HUDEP-2 (cell line): ENCODE results near the gene MOCS3.

Experiments
- DNase-seq, 76 experiments: peaks; one replicate each; lab custom pipeline; 2025; ENCODE audit not compliant: unreplicated experiment in 76 of 76; lab: John Stamatoyannopoulos, UW

Gene MOCS3

DNA sequence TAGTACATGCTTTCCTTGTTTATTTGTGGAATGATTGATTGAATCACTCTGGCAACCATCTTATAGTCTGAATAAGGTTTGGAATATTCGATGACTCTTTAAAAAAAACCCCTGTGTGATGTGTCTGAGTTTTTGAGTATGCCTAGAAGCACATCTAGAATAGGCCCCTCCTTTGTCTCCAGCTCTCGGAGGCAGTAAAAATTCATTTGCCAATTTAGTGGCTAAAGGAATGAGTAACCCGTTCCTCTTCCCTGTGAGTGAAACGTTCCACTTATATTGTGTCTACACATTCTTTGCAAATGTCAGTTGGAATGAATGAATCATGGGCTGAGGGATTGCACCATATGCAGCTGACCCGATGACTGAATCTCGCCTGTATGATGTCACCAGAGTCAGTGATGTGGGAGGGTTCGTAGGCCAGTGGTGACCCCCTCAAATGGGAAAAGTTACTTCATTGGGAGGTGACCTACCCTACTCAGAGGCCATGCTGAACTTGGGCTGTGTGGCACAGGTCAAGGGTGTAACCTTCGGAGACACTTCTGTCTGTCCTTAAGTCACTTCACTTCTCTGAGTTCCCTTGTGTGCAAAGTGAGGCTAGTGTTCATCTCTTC is 21.6 kb downstream of the MOCS3 start:
- peak in 1 of 76 experiments; percentile 7 for DNase-seq

- peak in 43 of 76 experiments; percentile 3 to 66 (median 32) for DNase-seq
Measured at GRCh38 chr20:50980851-50981713, 22.5 kb downstream of the MOCS3 start.

DNA sequence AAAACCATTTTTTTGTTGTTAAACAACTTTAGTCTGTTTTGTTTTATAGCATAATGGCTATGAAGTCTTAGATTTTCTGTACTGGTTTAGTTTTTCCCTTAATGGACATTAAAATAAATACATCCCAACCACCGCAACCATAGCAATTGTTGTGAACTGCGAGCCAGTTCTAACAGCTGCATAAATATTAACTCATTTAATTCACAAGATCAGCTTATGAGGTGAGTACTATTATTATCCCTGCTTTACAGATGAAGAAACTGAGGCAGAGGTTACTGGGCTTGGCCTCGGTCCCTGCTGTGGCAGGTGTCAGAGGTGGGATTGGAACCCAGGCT is 23.1 kb downstream of the MOCS3 start:
- DNase-seq: no peak

DNA sequence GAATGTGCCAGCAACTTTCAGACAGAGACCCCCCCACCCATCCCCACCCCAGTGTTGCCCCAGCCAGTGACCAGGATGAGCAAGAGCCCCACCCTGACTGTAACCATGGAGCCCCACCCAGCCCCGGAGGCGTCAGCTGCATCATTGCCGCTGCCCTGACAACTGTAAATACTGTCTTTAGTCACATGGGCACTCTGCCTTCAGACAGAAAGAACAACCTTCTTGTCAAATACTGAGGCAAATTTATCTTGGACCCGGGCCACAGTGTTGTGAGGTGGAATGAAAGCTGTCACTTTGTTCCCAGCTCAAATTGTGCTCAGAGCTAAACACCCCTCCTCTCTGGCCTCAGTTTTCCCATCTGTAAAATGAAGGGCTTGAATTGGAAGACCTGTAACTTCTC is 23.7 kb downstream of the MOCS3 start:
- DNase-seq: peak in 41 of 76 experiments; percentile 2 to 69 (median 20)

GRCh38 chr20:50983321-50983720 is 24.7 kb downstream of the MOCS3 start:
- no peak for DNase-seq

- DNase-seq: peak in 55 of 76 experiments; percentile 4 to 78 (median 46)
Measured at GRCh38 chr20:50987493-50988210, 29.0 kb downstream of the MOCS3 start.

DNA sequence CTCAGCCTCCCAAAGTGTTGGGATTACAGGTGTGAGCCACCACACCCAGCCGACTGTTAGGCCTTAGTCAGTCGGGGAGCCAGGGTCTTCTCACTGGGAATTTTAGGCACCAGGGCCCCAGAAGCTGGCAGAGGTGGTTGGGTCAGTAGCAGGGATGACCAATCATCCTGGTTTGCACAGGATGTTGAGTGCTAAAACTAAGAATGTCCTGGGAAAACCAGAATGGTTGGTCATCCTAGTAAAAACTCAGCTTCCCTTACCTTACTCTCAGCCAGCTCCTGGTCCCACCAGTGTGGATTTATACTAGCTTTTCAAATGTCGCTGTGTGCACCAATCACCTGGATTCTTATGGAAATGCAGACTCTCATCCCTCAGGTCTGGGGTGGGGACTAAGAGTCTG is 32.5 kb downstream of the MOCS3 start:
- DNase-seq: no peak

GRCh38 chr20:50992336-50992732 is 33.7 kb downstream of the MOCS3 start:
- DNase-seq: no peak

GRCh38 chr20:50992733-50993457 is 34.3 kb downstream of the MOCS3 start:
- DNase-seq: peak in 61 of 76 experiments; percentile 4 to 74 (median 34)

DNA sequence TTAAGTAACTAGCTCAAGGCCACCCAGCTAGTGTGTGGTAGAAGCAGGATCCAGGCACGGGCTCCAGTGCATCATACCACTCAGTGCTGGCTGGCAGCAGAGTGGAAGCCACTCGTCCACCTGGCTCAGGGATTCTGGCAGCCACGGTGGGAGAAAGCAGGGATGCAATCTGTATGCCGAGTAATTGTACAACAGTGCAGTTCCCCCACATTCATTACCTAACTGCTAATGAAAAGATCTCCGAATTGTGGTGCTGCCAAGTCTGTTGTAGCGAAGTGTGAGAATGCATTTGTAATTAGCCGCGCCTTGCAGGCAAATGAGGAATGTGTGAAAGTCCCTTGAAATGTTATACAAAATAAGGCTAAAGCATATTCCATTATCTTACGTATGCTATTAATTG is 35.3 kb downstream of the MOCS3 start:
- no peak for DNase-seq

DNA sequence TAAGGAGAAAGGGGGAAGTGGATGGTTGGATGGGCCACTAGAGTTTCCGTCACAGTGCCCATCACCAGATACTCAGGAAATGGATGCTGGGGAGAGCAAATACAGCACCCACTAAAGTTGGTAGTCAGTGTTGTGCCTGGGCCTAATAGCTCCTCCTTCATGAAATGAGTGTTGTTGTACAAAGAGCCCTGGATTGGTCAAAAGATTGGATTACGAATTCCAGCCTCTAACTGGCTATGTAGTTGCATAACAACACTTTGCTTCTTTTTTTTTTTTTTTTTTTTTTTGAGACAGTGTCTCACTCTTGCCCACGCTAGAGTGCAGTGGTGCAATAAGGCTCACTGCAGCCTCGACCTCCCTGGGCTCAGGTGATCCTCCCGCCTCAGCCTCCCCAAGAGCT is 36.9 kb downstream of the MOCS3 start:
- no peak for DNase-seq

GRCh38 chr20:50996901-50997865 is 38.6 kb downstream of the MOCS3 start:
- no peak for DNase-seq

DNA sequence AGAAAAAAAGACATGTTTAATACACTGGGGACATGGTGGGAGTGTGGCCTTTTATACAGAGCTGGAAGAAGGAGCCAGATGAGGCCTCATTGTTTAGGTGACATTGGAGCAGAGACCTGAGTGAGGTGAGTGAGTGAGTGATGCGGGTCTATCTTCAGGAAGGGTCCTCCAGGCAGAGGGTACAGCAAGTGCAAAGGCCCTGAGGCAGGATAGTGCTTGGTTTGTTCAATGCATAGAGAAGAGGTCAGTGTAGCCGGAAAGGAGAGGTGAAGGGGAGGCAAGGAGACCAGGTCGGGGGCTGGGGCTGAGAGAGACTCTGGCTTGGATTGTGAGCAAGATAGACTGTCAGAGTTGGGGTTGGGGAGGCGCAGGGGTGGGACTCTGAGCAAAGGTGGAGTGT is 40.7 kb downstream of the MOCS3 start:
- DNase-seq: no peak

DNA sequence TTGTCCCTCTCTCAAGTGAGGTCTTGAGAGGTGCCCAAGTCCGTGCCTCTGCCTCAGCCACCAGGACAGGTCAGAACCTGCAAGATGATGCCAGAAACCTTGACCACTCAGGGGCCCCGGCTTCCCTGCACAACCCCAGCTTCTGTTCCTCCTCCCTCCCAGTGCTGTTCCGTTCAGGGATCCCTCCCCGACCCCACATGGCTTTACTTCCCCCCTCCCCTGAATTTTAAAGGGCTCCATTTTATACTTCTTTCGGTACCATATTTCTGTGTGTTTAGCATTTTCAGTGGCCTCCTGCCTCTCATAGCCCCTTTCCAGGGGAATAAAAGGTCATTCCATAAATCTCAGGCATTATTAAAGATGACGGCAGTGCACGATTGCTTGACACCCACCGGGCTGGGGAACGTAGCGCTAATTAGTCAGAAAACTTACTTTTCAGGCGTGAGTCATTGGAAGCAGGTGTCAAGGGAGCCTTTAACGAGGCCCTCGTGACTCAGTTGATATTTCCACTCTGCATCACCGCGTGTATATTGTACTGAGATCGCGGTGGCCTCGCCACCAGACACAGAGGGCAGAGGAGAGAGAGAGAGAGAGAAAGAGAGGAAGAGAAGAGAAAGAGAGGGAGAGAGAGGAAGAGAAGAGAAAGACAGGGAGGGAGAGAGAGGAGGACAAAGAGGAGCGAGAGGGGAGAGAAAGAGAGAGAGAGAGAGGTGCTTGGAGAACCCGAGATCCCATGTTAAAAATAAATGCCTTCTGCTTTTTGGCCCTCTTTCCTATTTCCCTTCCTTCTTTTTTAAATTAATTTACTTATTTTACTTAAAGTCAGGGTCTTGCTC is 43.0 kb downstream of the MOCS3 start:
- no peak for DNase-seq

DNA sequence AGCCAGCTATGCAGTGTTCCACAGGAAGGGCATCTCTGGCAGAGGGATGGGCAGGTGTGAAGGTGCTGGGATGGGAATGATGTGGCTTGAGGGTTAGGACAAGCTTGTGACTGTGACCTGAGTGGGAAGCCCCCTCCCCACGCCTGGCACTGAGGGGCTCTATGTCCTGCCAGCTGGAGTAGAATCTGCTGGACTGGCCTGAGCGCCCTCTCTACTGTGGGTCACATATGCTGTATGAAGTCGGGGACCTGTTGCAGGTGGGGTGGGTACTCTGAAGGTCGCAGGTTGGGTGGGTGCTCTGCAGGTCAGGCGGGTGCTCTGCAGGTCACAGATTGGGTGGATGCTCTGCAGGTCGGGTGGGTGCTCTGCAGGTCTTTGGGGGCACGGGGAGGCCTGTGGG is 44.0 kb downstream of the MOCS3 start:
- no peak for DNase-seq

GRCh38 chr20:51003753-51004152 is 45.1 kb downstream of the MOCS3 start:
- no peak for DNase-seq

- no peak for DNase-seq
Measured at GRCh38 chr20:51004305-51004727, 45.7 kb downstream of the MOCS3 start.

GRCh38 chr20:51004781-51005180 is 46.2 kb downstream of the MOCS3 start:
- no peak for DNase-seq

DNA sequence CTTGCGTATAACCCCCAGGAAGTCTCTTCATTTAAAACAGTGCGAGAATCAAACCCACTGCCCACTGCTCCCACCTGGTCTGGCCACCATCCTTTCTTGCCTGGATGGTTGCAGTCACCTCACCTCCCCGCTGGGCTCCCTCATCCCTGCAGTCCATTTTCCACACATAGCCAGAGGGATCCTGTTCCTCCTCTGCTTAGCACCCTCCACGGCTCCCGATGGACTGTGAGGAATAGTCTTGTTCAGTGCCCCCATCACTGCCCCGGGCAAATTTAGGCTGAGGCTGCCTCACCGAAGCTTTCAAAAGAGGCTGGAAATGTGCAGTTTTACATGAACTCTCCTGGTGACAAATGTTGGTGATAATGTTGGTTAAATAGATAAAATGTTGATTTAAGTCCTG is 46.6 kb downstream of the MOCS3 start:
- no peak for DNase-seq
